AG04450 (cell line): ENCODE results near the gene CFAP43. TPM values are rescaled to one million over a fixed set of nuclear protein-coding genes. Genes with fewer than 3 reads are reported as not detected.

Experiments
- CTCF ChIA-PET: fragments of 300-600, 350-600 bp; formaldehyde crosslinking; extraction: SDS; loops from one replicate; lab custom pipeline; 2022; ENCODE audit warnings: antibody characterized with exemption, inconsistent platforms; lab: Charles Lee
- POLR2A ChIA-PET: fragments of 350-600 bp; formaldehyde crosslinking; extraction: SDS; loops from one replicate; lab custom pipeline; 2021; ENCODE audit warnings: antibody characterized with exemption, inconsistent platforms; lab: Yijun Ruan, JAX
- DNase-seq: peaks from one replicate; pipeline ENCODE4 v3.0.0-alpha.2; 2011; ENCODE audit warnings: low read depth, low spot score
- H3K27ac ChIP-seq: one replicate; pipeline ENCODE4 v1.5.1; 2012; ENCODE audit warnings: low read depth, low read length, control low read depth
- H3K27me3 ChIP-seq: one replicate; pipeline ENCODE4 v1.6.0; 2012; ENCODE audit warnings: low read length; ENCODE audit not compliant: control insufficient read depth, insufficient read depth
- H3K4me3 ChIP-seq: 2 replicates; pipeline ENCODE4 v1.5.1; 2011; ENCODE audit warnings: mild to moderate bottlenecking, low read depth, low read length, control low read depth
- H3K9me3 ChIP-seq: 2 replicates; pipeline ENCODE4 v1.5.1; 2012; ENCODE audit warnings: low read length; ENCODE audit not compliant: control insufficient read depth, insufficient read depth
- CTCF ChIP-seq: IDR thresholded peaks from 2 replicates; pipeline ENCODE4 v1.5.1; 2011; ENCODE audit warnings: low read depth, low read length, control low read depth, inconsistent platforms
- polyA plus RNA-seq: library from polyadenylated mRNA; depleted of rRNA; stranded (reverse); fragments of >200 nt; gene quantifications from 2 replicates; pipeline ENCODE4 v1.2.3, GENCODE V29; 2011

The CFAP43 gene
- polyA plus RNA-seq, 1 experiment = 0.07 TPM

- no peak for DNase-seq
- H3K4me3 ChIP-seq = no peak overlapping the region
- ChIA-PET CTCF (interaction anchor here (0.6 kb wide), 1 partner anchor 327 kb away, joined by 6 read pairs; no protein-coding TSS in a partner anchor), POLR2A (no interaction called here)
- TF ChIP-seq CTCF = no peak
- no peaks in the 10 kb centered on the region for H3K9me3 ChIP-seq
- H3K27ac ChIP-seq = no peak overlapping the region
- H3K27me3 ChIP-seq = peaks cover 32% of the 10 kb centered on the region
Observed at GRCh38 chr10:104216631-104217030, 15.5 kb downstream of the CFAP43 start.

- POLR2A ChIA-PET = no interaction called here
- TF ChIP-seq CTCF = peak; percentile 68
- CTCF ChIA-PET = interaction anchor here (0.8 to 1.9 kb wide), 5 partner anchors 20 to 322 kb away, joined by 3 to 20 read pairs (median 7); no protein-coding TSS in a partner anchor
- H3K27ac ChIP-seq = no peak overlapping the region
- DNase-seq = no peak
- peaks cover 9% of the 10 kb centered on the region for H3K27me3 ChIP-seq
- H3K9me3 ChIP-seq = no peaks in the 10 kb centered on the region
- H3K4me3 ChIP-seq = no peak overlapping the region
Observed at GRCh38 chr10:104209575-104210198, 22.5 kb downstream of the CFAP43 start.

- Histone ChIP-seq H3K4me3 (no peak overlapping the region), H3K27ac (no peak overlapping the region), H3K27me3 (peaks cover 9% of the 10 kb centered on the region), H3K9me3 (no peaks in the 10 kb centered on the region)
- ChIA-PET CTCF (no interaction called here), POLR2A (no interaction called here)
- DNase-seq = no peak
- no peak for TF ChIP-seq CTCF
Observed at GRCh38 chr10:104208730-104209129, 23.4 kb downstream of the CFAP43 start.

- POLR2A ChIA-PET = no interaction called here
- H3K27me3 ChIP-seq = no peaks in the 10 kb centered on the region
- DNase-seq = no peak
- no peak overlapping the region for H3K27ac ChIP-seq
- no peak for TF ChIP-seq CTCF
- CTCF ChIA-PET = no interaction called here
- no peaks in the 10 kb centered on the region for H3K9me3 ChIP-seq
- H3K4me3 ChIP-seq = no peak overlapping the region
Observed at GRCh38 chr10:104202231-104202630, 29.9 kb downstream of the CFAP43 start.

GRCh38 chr10:104201636-104202035 is 30.5 kb downstream of the CFAP43 start:
- CTCF ChIA-PET = no interaction called here

More at GRCh38 chr10:104201636-104202035, 30.5 kb downstream of the CFAP43 start:
- Histone ChIP-seq H3K4me3 (no peak overlapping the region), H3K27me3 (peaks cover 2% of the 10 kb centered on the region), H3K9me3 (no peaks in the 10 kb centered on the region), H3K27ac (no peak overlapping the region)
- no peak for TF ChIP-seq CTCF
- no peak for DNase-seq
- POLR2A ChIA-PET = no interaction called here
